K562 (cell line): Measurements from ENCODE around the gene ZSCAN2.

Experiments
- ATF3 ChIP-seq, 2 experiments: fragments of 450-650 bp in 1 of 2; sonication (generic) in 1 of 2; formaldehyde crosslinking in 1 of 2; IDR thresholded peaks in 1 of 2; conservative IDR thresholded peaks in 1 of 2; 2 replicates each; pipeline versions ENCODE4 v1.6.1 to v1.8.1; 2016 to 2023; ENCODE audit warnings: mild to moderate bottlenecking in 2 of 2, moderate library complexity in 2 of 2, inconsistent platforms in 1 of 2, missing genetic modification reagents in 1 of 2
- CREM ChIP-seq: IDR thresholded peaks from 2 replicates; pipeline ENCODE4 v1.6.1; 2014; ENCODE audit warnings: antibody characterized with exemption, low read depth
- CTCF ChIP-seq, 3 experiments: IDR thresholded peaks in 2 of 3; conservative IDR thresholded peaks in 1 of 3; 2 replicates each; pipeline ENCODE4 v1.5.1; 2011 to 2012; ENCODE audit warnings: low read length in 3 of 3, mild to moderate bottlenecking in 3 of 3, control low read depth in 2 of 3, improper control_type of control experiment in 1 of 3, inconsistent platforms in 1 of 3, low read depth in 1 of 3, mixed read lengths in 1 of 3, moderate library complexity in 1 of 3; ENCODE audit not compliant: insufficient read depth in 2 of 3
- GABPB1 ChIP-seq: sonication (generic); formaldehyde crosslinking; IDR thresholded peaks from 2 replicates; pipeline ENCODE4 v1.8.0; 2022; ENCODE audit warnings: mild to moderate bottlenecking, missing genetic modification reagents
- MAFF ChIP-seq: IDR thresholded peaks from 2 replicates; pipeline ENCODE4 v1.6.1; 2012; ENCODE audit warnings: low read length, improper control_type of control experiment
- PBX2 ChIP-seq, 2 experiments: IDR thresholded peaks in 1 of 2; conservative IDR thresholded peaks in 1 of 2; 2 replicates each; pipeline ENCODE4 v1.6.1; 2016; ENCODE audit warnings: low read depth in 2 of 2, mild to moderate bottlenecking in 1 of 2, missing compliant biosample characterization in 1 of 2, missing genetic modification characterization in 1 of 2, moderate library complexity in 1 of 2
- POLR2AphosphoS5 ChIP-seq: IDR thresholded peaks from 2 replicates; pipeline ENCODE4 v1.6.1; 2011; ENCODE audit warnings: mild to moderate bottlenecking, low read depth, low read length, moderate library complexity; ENCODE audit not compliant: control insufficient read depth, insufficient read depth
- PPARD ChIP-seq: fragments of 250-450 bp; sonication (Bioruptor Pico); IDR thresholded peaks from 2 replicates; pipeline ENCODE4 v1.8.0; 2022; ENCODE audit warnings: inconsistent platforms, mild to moderate bottlenecking, moderate library complexity
- RFX1 ChIP-seq: fragments of 450-650 bp; IDR thresholded peaks from 2 replicates; pipeline ENCODE4 v1.6.1; 2016; ENCODE audit warnings: mild to moderate bottlenecking, moderate library complexity
- TAF1 ChIP-seq: IDR thresholded peaks from 2 replicates; pipeline ENCODE4 v1.6.1; 2011; ENCODE audit warnings: mild to moderate bottlenecking, low read length, moderate library complexity; ENCODE audit not compliant: insufficient read depth, control insufficient read depth, severe bottlenecking; ENCODE audit errors: extremely low read depth
- TCF7L2 ChIP-seq: fragments of 150-350 bp; IDR thresholded peaks from 2 replicates; pipeline ENCODE4 v1.6.1; 2016; ENCODE audit warnings: low read depth, mild to moderate bottlenecking, low read length, moderate library complexity
- ZNF24 ChIP-seq: fragments of 450-650 bp; IDR thresholded peaks from 2 replicates; pipeline ENCODE4 v1.6.1; 2016

DNA sequence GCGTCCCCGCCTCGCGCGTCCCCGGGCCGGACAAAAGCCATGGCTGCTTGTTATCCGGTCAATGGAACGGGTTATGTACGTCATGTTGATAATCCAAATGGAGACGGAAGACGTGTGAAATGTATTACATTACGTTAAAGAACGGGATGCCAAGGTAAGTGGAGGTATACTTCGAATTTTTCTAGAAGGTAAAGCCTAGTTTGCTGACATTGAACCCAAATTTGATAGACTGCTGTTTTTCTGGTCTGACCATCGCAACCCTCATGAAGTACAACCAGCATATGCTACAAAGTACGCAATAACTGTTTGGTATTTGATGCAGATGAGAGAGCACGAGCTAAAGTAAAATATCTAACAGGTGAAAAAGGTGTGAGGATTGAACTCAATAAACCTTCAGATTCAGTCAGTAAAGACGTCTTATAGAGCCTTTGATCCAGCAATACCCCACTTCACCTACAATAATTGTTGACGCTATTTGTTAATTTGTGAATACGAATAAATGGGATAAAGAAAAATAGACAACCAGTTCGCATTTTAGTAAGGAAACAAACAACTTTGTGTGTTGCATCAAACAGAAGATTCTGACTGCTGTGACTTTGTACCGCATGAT lies 33.5 kb downstream of the ZSCAN2 start:
- TF ChIP-seq MAFF, result no peak
- TF ChIP-seq POLR2AphosphoS5, result no peak
- TF ChIP-seq ZNF24, result no peak
- no peak for TF ChIP-seq PBX2 (CRISPR knock-in tag; IDR thresholded peaks at IDR 0.05; ENCODE audit: low read depth)
- TF ChIP-seq PBX2 (tag; conservative IDR thresholded peaks at IDR 0.05; ENCODE audit: low read depth), result no peak
- TF ChIP-seq TCF7L2, result no peak
- TF ChIP-seq PPARD (CRISPR knock-in tag), result no peak
- TF ChIP-seq CREM, result 0 out of 2 replicates have a peak, but pooled peaks have one; percentile 20
- TF ChIP-seq CTCF (IDR thresholded peaks at IDR 0.05 in 2 of 3, conservative IDR thresholded peaks at IDR 0.05 in 1 of 3; ENCODE audit: insufficient read depth in 2 of 3, low read depth in 1 of 3, low read length in 3 of 3), result no peak
- no peak for TF ChIP-seq GABPB1 (CRISPR knock-in tag)
- TF ChIP-seq ATF3 (IDR thresholded peaks at IDR 0.05), result no peak
- TF ChIP-seq ATF3 (CRISPR knock-in tag; conservative IDR thresholded peaks at IDR 0.05), result no peak
- no peak for TF ChIP-seq RFX1
- TF ChIP-seq TAF1, result no peak
